Keratinocyte (primary cell): Measurements from ENCODE around the gene PUS3. TPM values are rescaled to one million over a fixed set of nuclear protein-coding genes. Genes with fewer than 3 reads are reported as not detected.

Source experiments
- DNase-seq: peaks from one replicate; pipeline ENCODE4 v3.0.0-alpha.2; 2011; ENCODE audit warnings: low read depth, missing footprints, low spot score
- FAIRE-seq: peaks from 2 replicates; lab custom pipeline; 2011; peaks lifted over from hg19 to GRCh38; lab: Jason Lieb, UNC
- H2AFZ ChIP-seq: 2 replicates; pipeline ENCODE4 v1.6.0; 2012; ENCODE audit warnings: low read length, control low read depth, inconsistent platforms; ENCODE audit not compliant: control insufficient read depth
- H3K27ac ChIP-seq: 2 replicates; pipeline ENCODE4 v1.5.1; 2011; ENCODE audit warnings: low read length; ENCODE audit not compliant: control insufficient read depth, insufficient read depth
- H3K27me3 ChIP-seq: 3 replicates; pipeline ENCODE4 v1.6.0; 2011; ENCODE audit warnings: low read length; ENCODE audit not compliant: control insufficient read depth, insufficient read depth; ENCODE audit errors: extremely low read depth
- H3K36me3 ChIP-seq, 2 experiments: 2 replicates in 1 of 2; 3 replicates in 1 of 2; pipeline ENCODE4 v1.5.1; 2011; ENCODE audit warnings: low read length in 2 of 2, mild to moderate bottlenecking in 1 of 2; ENCODE audit not compliant: control insufficient read depth in 2 of 2, insufficient read depth in 2 of 2; ENCODE audit errors: extremely low read depth in 1 of 2
- H3K4me1 ChIP-seq: 3 replicates; pipeline ENCODE4 v1.5.1; 2011; ENCODE audit warnings: low read length; ENCODE audit not compliant: control insufficient read depth, insufficient read depth; ENCODE audit errors: extremely low read depth
- H3K4me2 ChIP-seq: 3 replicates; pipeline ENCODE4 v1.6.0; 2011; ENCODE audit warnings: low read depth, low read length; ENCODE audit not compliant: control insufficient read depth, insufficient read depth; ENCODE audit errors: extremely low read depth
- H3K4me3 ChIP-seq, 3 experiments: fragments of 200-600 bp in 1 of 3; sonication (generic) in 1 of 3; 2 replicates in 2 of 3; 3 replicates in 1 of 3; pipeline ENCODE4 v1.5.1; 2011 to 2016; ENCODE audit warnings: low read length in 3 of 3, mild to moderate bottlenecking in 3 of 3, control low read depth in 2 of 3, inconsistent platforms in 1 of 3, low read depth in 1 of 3, mixed read lengths in 1 of 3, mixed run types in 1 of 3, moderate library complexity in 1 of 3; ENCODE audit not compliant: control insufficient read depth in 2 of 3, insufficient read depth in 2 of 3; ENCODE audit errors: extremely low read depth in 1 of 3
- H3K79me2 ChIP-seq: 2 replicates; pipeline ENCODE4 v1.6.0; 2012; ENCODE audit warnings: low read length; ENCODE audit not compliant: control insufficient read depth, insufficient read depth
- H3K9ac ChIP-seq: 3 replicates; pipeline ENCODE4 v1.6.0; 2011; ENCODE audit warnings: low read length; ENCODE audit not compliant: control insufficient read depth, insufficient read depth; ENCODE audit errors: extremely low read depth
- H3K9me1 ChIP-seq: 3 replicates; pipeline ENCODE4 v1.6.0; 2011; ENCODE audit warnings: low read length; ENCODE audit not compliant: control insufficient read depth, insufficient read depth; ENCODE audit errors: extremely low read depth
- H3K9me3 ChIP-seq: 2 replicates; pipeline ENCODE4 v1.5.1; 2012; ENCODE audit warnings: low read depth, low read length; ENCODE audit not compliant: control insufficient read depth
- H4K20me1 ChIP-seq: 3 replicates; pipeline ENCODE4 v1.6.0; 2011; ENCODE audit warnings: low read length; ENCODE audit not compliant: control insufficient read depth, insufficient read depth; ENCODE audit errors: extremely low read depth
- EZH2 ChIP-seq: IDR thresholded peaks from one replicate; pipeline ENCODE4 v1.6.1; 2012; ENCODE audit warnings: inconsistent platforms, mild to moderate bottlenecking, low read length, moderate library complexity
- dilution Hi-C: fragments of 300-500 bp; cut with MboI; formaldehyde crosslinking; loops from one replicate; pipeline ENCODE4 v1.7.0; 2020; ENCODE audit warnings: low sequenced_read_pairs; ENCODE audit not compliant: extremely low pct_ligation_motif_present
- polyA plus RNA-seq, 5 experiments: library from polyadenylated mRNA; depleted of rRNA in 3 of 5; stranded (reverse) in 3 of 5; stranded (forward) in 1 of 5; unstranded in 1 of 5; fragments of >200 nt; gene quantifications; 1 replicate in 1 of 5; 2 replicates in 3 of 5; 3 replicates in 1 of 5; pipeline versions ENCODE4 v1.2.1 to v1.2.3, GENCODE V29; 2011 to 2012; ENCODE audit warnings: missing spikeins in 2 of 5, low read depth in 1 of 5, low replicate concordance in 1 of 5
- TF ChIP-seq, protein P1 (sequence below), 3 experiments: IDR thresholded peaks in 1 of 3; conservative IDR thresholded peaks in 1 of 3; optimal IDR thresholded peaks in 1 of 3; 2 replicates in 2 of 3; 3 replicates in 1 of 3; pipeline versions ENCODE3 to v1.5.1; 2011; ENCODE audit warnings: low read length in 3 of 3, mild to moderate bottlenecking in 3 of 3, moderate library complexity in 2 of 3, control low read depth in 1 of 3, inconsistent platforms in 1 of 3; ENCODE audit not compliant: insufficient read depth in 2 of 3; ENCODE audit errors: extremely low read depth in 1 of 3

The PUS3 gene
- polyA plus RNA-seq, 1 donor (not counting 4 experiments of a cell fraction or from before 2014, with no cell fraction given), result 11.8 TPM

DNA sequence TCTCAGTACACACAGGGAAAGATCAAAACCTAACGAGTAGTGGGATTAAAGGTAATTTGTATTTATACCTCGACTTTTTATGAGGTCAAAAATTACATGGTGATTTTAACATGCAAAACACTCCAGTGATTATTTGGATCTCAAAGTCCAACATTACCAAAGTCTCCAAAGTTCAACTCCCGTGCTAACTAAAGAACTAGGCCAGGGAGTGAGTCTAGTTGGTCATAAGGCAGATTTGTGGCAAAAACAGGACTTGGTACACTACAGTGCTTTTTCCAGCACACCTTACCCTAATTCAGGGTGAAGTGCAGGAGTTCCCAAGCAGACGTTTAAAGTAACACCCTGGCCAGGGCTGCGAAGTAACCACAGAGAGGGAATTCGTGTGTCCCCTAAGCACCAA, 1.1 kb downstream of the PUS3 start:
- no peak overlapping the region for H3K27ac ChIP-seq
- peaks cover 20% of the 10 kb centered on the region for H3K27me3 ChIP-seq
- peaks cover 6 to 8% of the 10 kb centered on the region in 2 experiments for H3K36me3 ChIP-seq
- peaks cover 34% of the 10 kb centered on the region for H3K79me2 ChIP-seq
- H3K9ac ChIP-seq, result no peak overlapping the region
- no peak overlapping the region for H2AFZ ChIP-seq
- H3K4me1 ChIP-seq, result peaks cover 7% of the 10 kb centered on the region
- peak overlapping the region; percentile 23 for H3K4me2 ChIP-seq
- no peaks in the 10 kb centered on the region for H3K9me3 ChIP-seq
- H3K4me3 ChIP-seq, result peak overlapping the region in 2 of 3 experiments; percentile 8 to 16
- no peaks in the 10 kb centered on the region for H3K9me1 ChIP-seq
- DNase-seq, result no peak
- TF ChIP-seq EZH2, result no peak
- TF ChIP-seq, protein P1, sequence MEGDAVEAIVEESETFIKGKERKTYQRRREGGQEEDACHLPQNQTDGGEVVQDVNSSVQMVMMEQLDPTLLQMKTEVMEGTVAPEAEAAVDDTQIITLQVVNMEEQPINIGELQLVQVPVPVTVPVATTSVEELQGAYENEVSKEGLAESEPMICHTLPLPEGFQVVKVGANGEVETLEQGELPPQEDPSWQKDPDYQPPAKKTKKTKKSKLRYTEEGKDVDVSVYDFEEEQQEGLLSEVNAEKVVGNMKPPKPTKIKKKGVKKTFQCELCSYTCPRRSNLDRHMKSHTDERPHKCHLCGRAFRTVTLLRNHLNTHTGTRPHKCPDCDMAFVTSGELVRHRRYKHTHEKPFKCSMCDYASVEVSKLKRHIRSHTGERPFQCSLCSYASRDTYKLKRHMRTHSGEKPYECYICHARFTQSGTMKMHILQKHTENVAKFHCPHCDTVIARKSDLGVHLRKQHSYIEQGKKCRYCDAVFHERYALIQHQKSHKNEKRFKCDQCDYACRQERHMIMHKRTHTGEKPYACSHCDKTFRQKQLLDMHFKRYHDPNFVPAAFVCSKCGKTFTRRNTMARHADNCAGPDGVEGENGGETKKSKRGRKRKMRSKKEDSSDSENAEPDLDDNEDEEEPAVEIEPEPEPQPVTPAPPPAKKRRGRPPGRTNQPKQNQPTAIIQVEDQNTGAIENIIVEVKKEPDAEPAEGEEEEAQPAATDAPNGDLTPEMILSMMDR (optimal IDR thresholded peaks at IDR 0.05 in 1 of 3, IDR thresholded peaks at IDR 0.05 in 1 of 3, conservative IDR thresholded peaks at IDR 0.05 in 1 of 3; ENCODE audit: extremely low read depth in 1 of 3, insufficient read depth in 2 of 3, low read length in 3 of 3), result no peak
- no peak for FAIRE-seq
- dilution Hi-C loops, result no loop called here
- no peaks in the 10 kb centered on the region for H4K20me1 ChIP-seq

DNA sequence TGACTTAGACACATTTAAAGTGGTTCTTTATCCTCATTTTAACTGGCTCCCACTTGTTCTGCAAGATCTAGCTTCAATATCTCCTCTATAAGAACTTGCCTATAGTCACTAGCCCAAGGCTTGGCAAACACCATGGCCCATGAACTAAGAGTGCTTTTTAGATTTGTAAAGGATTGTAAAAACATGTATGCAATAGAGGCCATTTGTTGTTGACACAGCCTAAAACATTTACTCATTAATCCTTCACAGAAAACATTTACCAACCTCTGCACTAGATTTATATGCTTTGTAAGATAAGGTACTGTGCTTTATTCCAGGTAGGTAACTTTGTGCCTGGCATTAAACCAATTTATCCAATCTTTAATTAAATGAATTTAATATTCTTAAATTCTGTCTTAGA, 10.0 kb downstream of the PUS3 start:
- dilution Hi-C loops, result no loop called here
- Histone ChIP-seq H3K27ac (no peak overlapping the region), H3K4me3 (no peak overlapping the region), H3K36me3 (peaks cover 2 to 21% of the 10 kb centered on the region in 2 experiments), H2AFZ (no peak overlapping the region), H3K9ac (no peak overlapping the region), H3K9me1 (peaks cover 3% of the 10 kb centered on the region), H3K27me3 (no peaks in the 10 kb centered on the region), H3K79me2 (peaks cover 42% of the 10 kb centered on the region), H4K20me1 (no peaks in the 10 kb centered on the region), H3K9me3 (no peaks in the 10 kb centered on the region), H3K4me1 (peaks cover 9% of the 10 kb centered on the region), H3K4me2 (no peak overlapping the region)
- FAIRE-seq (no peak), DNase-seq (no peak)
- TF ChIP-seq, protein P1 (optimal IDR thresholded peaks at IDR 0.05 in 1 of 3, IDR thresholded peaks at IDR 0.05 in 1 of 3, conservative IDR thresholded peaks at IDR 0.05 in 1 of 3; ENCODE audit: extremely low read depth in 1 of 3, insufficient read depth in 2 of 3, low read length in 3 of 3), result no peak
- no peak for TF ChIP-seq EZH2
